Measurements from ENCODE around the gene AGPAT1. TPM values are rescaled to one million over a fixed set of nuclear protein-coding genes. Genes with fewer than 3 reads are reported as not detected.
A peak's percentile ranks its signal among the peaks of the same experiment; 100 is the strongest.
"Not testable (repeated sequence)": the region's sequence is repeated elsewhere in the genome, so short reads cannot be mapped to it uniquely, and the experiment has no call there.

AGPAT1 gene
- total RNA-seq, 1 experiment from 2014 or later, result 52.8 TPM

DNA sequence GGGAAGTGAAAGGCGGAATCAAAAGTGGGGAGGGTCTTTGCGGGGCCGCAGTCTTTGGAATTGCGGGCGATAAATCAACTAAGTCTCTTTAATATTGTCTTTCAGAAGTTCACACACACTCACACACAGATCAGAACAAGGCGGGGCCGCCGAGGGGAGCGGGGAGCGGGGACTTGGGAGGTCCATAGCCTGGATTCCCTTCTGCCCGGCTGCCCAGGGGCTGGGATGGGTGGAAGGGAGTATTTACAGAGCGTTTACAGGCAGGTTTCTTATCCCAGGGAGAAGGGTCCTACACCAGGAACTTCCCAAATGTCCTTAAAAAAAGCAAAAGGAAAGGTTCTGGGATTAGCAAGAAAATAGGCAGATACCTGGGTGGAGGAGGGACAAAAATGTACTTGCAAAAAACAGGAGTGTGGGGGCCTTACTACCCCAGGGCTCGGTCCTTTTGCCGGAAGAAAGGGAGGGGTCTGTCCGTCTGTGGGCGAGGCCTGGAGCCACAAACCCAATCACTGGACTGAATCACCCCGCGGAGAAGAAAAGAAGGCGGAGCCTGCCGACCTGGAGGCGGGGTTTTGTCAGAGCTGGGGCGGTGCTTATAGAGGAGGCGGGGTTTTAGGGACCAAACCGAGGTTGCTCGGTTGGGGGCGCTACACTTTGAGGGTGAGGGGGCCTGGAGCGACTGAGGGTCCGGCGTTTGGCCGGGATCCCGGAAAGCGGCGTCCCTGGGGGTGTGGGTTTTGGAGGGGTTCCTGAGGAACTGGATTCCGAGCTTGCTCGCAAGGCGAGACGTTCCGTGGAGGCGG lies 27.4 kb downstream of the AGPAT1 start:
- no peak for DNase-seq (ENCODE audit: low spot score)

DNA sequence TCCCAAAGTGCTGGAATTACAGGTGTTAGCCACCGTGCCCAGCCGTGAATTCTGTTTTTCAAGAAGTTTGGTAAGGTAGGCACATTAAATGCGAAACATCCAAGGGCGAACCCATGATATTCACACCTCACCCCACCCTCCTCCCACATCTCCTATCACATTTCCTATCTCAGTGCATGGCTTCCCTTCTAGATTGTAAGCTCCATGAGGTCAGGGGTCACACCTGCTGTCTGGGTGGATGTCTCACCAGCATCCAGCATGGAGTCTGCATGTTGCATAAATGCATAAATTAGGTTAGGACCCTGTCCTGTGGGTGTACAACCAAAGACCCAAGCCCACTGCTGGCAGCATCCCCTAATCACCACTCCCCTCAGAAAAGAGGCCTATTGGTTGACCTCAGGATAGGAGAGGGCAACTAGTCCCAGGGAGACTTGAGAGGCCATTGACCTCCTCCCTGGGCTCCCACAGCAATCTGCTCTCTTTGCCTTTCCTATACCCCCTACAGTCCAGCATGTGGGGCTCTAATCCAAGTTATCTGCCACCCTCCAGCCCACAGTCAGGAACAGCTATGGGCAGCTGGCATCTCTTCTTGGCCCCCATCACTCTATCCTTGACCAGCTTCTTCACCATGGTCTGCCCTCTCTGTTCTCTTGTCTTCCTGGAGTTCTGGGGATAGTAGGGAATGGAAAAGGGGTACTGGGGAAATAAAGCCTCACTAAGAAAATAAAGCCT lies 28.3 kb downstream of the AGPAT1 start:
- no peak for DNase-seq (ENCODE audit: low spot score)

DNA sequence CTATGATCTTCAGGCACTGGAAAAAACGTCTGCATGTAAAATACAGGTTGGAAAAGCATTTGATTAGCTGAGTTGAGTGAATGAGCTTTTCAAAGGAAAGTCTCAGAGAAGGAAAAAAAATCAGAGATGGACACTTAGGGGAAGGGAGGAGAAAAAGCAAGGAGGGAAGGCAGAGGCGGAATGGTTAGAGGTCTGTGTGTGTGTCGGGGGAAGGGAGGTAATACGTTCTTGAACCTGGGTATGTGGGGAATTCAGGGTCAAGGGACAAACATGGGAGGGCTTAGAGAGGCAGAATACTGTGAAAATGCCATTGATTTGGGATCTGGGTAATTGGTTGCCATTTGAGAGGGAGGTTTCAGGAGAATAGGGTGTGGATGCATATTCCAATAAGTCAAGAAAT lies 29.2 kb downstream of the AGPAT1 start:
- DNase-seq (ENCODE audit: low spot score), result no peak

DNA sequence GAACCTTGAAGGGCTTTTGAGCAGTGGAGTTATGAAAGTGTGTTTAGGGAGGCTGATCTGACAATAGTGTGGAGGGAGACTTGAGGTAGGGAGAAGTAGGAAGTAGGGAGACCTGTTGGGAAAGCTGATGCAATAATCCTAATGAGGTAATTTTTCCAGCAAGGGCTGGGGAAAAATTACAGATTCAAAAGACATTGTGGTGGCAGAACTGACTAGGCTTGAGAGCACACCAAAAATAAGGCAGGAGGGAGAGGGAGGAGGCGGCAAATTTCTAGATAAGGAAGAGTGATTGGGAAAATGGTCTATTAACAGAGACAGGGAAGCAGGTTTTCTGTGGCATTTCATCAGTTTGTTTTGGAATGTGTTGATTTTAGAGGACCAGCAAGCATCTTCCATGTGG lies 29.6 kb downstream of the AGPAT1 start:
- DNase-seq (ENCODE audit: low spot score), result no peak

DNA sequence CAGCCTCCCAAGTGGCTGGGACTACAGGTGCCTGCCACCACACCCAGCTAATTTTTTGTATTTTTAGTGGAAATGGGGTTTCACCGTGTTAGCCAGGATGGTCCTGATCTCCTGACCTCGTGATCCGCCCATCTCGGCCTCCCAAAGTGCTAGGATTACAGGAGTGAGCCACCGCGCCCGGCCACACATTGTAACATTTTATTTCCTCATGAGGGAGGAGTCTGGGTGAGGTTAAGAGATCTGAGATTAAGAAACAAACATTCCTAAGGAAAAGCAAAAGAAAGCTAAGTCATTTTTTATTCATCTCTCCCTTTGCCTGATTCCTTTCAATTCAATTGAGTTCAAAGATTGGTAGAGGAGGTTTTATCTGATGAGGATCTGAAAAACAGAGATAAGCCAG lies 31.6 kb downstream of the AGPAT1 start:
- not testable (repeated sequence) for DNase-seq (ENCODE audit: low spot score)

DNA sequence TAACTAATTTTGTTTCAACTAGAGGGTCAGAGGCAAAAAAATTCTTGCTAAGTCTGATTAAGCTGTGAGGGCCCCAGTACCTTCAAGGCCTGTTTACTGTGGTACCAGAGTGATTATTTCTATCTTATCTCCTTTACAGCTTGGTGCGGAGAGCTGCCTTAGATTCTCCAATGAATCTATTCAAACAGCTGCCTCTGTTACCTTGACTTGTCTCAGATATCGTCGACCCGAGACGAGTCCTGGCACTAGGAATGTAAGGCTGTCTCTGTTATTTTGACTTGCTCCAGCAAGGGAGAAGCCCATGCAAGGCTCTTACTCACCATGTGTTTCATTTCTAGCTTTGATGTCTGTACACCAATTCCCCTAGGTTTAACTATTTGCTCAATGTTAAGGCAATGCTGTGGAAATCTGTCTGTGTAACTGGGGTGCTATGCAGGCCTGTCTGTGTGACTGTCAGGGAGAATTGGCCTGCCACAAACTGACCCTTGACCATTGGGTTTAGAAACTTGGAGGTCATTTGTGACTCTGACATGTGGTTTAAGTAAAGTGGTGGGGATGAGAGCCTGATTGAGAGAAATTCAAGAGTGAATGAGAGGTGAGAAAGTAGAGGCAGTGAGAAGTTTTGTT lies 35.4 kb downstream of the AGPAT1 start:
- no peak for DNase-seq (ENCODE audit: low spot score)

DNA sequence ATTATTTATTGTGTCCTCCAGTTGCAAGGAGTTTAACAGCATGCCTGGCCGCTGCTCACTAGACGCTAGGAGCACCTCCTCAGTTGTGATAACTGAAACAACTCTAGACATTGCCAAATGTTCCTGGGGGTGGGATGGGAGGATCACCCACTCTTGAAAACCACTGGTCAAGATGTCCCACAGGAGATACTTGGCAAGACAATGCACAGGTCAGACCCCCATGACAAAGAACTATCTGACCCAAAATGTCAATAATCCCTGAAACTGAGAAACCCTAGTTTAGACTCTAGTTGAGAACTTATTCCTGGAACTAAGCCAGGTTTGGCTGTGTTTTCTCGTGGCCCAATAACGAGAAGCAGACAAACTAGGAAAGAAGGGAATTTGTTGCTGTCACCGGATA lies 36.3 kb downstream of the AGPAT1 start:
- DNase-seq (ENCODE audit: low spot score), result no peak

DNA sequence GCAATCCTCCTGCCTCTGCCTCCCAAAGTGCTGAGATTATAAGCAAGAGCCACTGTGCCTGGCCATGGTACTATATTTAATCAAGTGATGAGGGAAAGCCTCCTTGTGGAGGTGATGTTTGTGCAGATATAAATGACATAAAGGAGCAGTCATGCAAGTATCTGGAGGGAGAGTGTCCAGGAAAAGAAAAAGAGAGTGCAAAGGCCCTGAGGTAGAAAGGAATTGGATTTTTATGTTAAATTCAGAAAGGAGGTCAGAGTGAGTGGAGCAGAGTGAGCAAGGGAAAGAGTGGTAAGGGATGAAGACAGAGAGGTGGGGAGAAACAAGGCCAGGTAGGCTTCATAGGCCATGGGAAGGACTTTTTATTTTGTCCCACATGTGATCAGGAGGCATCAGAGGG lies 38.4 kb downstream of the AGPAT1 start:
- DNase-seq (ENCODE audit: low spot score), result no peak

DNA sequence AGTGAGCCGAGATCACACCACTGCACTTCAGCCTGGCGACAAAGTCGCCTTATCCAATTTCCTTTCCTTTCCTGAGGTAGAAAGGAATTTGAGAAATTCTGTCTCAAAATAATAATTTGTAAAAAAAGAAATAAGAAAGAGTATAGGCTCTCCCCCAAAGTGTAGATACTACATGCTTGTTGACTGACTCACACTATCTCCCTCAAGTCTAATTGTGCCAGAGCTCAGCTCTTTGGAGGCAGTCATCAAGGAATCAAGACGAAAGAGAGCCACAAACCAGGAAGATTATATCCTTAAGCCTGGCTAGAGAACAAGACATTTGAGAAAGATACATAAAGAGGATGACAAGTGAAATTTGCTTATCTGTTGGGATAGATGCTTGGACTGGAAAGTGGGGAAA lies 42.1 kb downstream of the AGPAT1 start:
- no peak for DNase-seq (ENCODE audit: low spot score)

DNA sequence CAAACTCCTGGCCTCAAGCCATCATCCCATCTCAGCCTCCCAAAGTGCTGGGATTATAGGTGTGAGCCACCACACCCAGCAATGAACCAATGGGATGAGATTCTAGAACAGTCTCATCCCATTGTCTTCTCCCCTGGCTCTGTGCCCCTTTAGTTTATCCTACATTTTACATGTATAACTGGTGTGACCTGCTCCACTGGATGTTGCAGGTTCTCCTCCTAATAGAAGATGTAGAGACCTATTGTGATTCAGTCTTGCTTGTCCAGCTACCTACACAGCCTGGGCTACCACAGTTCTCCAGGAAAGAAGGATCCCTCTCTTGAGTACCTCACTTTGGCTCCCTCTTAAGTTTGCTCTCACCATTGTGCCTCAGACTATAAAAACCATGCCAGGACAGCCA lies 43.8 kb downstream of the AGPAT1 start:
- no peak for DNase-seq (ENCODE audit: low spot score)

DNA sequence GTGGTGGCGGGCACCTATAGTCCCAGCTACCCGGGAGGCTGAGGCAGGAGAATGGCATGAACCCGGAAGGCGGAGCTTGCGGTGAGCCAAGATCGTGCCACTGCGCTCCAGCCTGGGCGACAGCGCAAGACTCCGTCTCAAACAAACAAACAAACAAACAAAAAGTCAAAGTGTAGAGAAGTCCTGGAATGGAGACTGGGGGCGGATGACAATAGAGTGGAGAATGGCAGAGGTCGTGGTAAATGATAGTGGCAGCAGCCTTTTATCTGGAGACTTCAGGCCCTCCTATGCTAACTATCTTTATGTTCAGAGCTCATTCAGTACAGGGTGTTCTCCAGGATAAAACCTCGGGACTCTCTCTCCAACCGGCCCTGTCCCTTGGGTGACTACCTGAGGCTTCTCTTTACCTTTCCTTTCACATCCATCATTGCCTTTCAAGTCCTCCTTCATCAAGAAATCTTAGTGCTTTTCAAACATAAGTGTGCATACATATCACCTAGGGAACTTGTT lies 44.4 kb downstream of the AGPAT1 start:
- DNase-seq (ENCODE audit: low spot score), result no peak

DNA sequence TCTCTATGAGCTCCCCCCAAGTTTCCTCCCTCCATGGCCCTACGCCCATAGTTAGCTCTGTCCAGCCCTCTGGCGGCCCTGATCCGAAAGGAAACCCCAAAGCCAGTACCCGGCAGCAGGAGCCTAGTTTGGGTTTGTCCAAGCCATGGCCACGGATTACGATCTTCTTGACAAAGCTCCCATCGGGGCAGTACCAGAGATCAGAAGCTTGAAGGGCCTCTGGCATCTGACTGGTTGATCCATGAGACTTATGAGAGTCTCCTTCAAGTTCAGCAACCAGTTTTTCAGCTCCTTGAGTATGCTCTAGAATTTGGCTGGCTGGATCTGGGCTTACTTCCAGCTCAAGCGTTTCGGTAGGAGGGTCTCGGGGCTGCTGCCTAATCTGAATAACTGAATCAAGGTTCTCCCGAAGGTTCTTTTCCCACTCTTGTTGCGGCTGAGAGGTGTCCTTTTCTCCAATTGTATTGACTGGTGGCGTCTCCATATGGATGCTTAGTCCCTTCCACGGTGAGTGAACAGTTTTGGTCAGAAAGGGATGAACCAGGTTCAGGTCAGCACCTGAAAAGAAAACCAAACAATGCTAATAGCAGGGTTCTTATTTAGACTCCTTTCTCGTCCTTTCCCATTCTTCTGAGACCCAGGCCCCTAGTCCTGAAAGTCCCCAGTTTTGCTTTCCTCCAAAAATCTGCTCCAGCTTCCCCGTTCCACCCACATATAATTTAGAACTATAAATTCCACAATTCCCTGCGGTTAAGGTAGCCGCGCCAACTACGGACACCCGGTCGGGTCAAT lies 46.4 kb downstream of the AGPAT1 start:
- no peak for DNase-seq (ENCODE audit: low spot score)

DNA sequence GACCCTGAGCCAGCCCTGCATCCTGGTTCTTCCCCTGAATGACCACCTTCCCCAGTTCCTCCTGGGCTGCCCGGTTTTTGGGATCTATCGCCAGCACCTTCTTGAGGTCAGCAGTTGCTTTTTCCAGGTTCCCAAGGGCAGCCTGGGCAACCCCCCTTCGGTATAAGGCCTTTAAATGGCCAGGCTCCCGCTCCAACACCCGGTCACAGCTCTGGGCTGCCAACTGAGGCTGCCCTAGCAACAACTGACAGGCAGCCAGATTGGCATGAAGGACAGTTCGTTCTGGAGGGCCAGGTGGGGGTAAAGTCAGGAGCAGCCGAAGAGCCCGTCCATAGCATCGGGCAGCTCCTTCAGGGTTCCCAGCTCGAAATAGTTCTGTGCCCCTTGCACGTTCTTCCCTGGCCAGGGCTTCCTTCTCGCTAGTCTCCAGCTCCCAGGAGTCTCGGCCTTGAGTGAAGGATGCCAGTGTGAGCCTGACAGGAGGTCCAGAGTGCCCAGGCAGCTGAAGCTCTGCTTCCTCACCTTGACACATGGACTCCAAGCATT lies 47.1 kb downstream of the AGPAT1 start:
- no peak for DNase-seq (ENCODE audit: low spot score)

DNA sequence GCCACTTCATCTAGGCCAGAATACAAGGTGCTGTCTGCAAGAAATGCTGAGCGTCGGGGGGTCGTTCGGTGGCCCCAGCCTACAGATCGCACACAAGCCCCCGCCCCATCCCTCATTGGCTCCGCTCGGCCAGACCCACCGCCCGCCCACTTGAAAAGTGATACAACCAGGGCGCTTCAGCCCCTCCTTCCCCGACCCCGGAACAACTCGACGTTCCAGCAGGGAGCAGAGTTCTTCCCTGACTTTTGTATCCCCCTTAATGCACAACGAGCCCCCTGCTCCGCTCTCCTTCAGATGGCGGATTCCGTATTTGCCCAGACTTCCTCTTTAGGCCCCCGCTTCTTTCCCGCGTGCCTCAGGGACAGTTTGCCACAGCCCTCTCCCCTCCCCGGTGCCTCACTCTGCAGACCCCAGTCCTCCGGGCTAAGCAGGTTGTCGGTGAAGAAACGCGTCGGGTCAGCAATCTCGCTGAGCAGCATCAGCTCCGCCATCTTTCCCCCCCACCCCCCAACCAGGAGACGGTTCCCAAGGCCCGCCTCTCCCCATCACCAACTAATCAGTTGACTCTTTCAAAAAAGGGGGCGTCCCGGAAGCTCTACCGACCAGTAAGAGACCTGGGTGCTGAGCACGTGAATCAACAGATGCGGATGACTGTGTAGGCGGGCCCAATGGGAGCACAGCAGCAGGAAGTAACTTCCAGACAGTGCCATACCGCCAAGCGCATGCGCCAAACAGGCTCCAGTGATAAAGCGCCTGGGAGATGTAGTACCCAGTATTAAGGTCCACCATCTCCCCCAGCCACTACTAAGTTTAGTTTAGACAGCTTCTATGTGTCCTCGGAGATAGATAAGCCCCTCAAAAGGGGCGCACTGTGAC lies 47.9 kb downstream of the AGPAT1 start, which contains the start of gene ATF6B:
Gene ATF6B (minus strand): TSS at position 530 of the 876 bp plus-strand sequence. CDS start 39 bp downstream, at position 491.
- peak; percentile 97 for DNase-seq (ENCODE audit: low spot score)

DNA sequence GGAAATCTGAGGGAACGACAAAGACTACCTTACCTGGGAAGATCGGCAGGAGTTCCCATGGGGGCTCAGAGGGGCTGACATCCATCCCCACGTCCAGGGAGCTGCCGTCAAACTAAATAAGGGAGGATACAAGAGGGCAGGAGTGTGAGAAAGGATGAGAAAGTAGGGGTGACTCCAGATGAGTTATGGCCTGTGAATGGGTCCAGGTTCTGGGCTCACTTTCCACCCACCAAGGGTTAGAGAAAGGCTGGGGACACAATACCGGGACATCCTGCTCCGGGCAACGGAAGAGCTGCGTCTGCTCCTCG lies 48.5 kb downstream of the AGPAT1 start:
- no peak for DNase-seq (ENCODE audit: low spot score)

DNA sequence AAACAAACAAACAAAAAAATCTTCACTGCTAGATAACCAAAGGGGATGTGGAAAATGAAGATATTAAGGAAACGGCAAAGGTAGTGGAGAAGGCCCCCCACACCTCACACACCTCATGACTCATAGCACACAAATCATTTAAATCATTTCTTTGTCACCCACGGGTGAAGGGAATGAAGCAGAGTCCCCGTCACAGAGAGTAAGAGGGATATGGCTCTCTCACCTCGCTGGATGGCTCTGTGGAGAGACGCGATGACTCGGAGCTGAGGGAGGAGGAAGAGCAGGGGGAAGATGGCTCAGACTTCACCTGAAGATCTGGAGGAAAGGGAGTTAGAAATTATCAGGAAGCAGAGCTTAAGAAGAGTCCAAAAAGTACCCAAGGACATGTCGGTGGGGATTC lies 49.0 kb downstream of the AGPAT1 start:
- no peak for DNase-seq (ENCODE audit: low spot score)

DNA sequence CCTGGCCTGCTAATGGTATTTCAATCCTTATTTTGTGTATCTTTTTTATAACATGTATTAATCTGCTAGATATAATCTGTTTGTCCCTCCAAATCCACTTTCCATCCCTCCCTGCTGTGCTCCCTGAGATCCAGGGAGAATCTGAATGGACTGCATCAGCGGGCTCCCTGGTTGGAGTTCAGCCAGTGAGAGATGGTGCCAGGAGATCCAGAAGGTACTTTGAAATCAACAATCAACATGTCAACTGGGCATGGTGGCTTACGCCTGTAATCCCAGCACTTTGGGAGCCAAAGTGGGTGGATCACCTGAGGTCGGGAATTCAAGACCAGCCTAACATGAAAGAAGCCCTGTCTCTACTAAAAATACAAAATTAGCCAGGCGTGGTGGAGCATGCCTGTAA lies 52.2 kb downstream of the AGPAT1 start:
- DNase-seq (ENCODE audit: low spot score), result no peak

DNA sequence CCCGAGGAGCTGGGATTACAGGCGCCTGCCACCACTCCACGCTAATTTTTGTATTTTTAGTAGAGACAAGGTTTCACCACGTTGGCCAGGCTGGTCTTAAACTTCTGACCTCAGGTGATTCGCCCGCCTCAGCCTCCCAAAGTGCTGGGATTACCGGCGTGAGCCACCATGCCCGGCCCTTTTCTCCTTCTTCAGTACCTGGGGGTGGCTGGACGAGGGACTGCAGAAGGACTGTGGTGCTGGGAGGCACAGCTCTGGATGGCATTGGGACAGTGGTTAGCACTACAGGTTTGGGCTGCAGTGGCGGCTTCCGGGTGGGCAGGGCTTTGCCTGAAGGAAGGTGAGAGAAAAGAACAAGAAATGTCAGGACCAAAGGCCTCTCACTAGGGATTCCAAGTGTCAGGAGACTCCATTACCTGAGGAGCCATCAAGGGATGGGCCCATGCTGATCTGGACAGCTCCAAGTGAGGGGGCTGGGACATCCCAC lies 55.3 kb downstream of the AGPAT1 start:
- no peak for DNase-seq (ENCODE audit: low spot score)

DNA sequence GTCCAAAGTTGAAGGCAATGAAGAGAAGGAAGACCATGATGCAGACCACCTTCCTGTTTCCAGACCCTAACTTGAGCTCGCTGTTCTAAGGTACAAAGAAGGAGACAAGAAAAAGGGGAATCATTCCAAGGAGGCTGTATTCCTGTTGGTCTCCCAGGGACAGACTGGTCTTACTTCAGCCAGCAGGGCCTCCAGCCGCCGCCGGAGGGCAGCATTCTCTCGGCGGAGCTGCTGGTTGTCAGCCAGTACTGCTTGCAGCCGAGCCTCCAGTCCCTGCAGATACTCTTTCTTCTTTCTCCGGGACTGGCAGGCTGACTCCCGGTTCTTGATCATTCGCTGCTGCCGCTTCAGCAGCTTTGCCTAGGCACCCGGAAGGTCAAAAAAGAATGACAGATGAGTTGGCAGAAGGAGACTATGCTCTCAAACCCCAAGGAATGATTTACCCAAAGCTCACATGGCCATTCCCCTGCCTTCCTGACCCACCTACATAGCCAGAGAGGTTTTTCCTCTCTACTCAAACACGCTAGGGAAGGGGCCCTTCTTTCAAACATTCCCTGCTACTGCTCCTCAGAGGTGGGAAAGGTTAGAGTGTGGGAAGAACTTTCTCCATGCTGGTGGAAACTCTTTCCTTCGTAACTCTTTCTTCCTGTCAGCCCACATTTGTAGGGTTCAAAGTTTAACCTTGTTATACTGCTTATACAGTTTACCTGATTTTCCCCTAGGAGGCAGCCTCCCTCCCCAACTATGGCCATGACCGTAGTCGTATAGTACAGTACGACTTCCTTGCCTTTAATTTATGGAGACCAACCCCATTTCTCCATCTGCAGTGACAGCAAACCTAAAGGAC lies 56.9 kb downstream of the AGPAT1 start:
- DNase-seq (ENCODE audit: low spot score), result peak; percentile 88
